ENCODE results near the gene PAK2. TPM values are rescaled to one million over a fixed set of nuclear protein-coding genes. Genes with fewer than 3 reads are reported as not detected.

PAK2 gene
- polyA plus RNA-seq, 1 of the 3 experiments (the other 2 are of a cell fraction) = 27.9 TPM

DNA sequence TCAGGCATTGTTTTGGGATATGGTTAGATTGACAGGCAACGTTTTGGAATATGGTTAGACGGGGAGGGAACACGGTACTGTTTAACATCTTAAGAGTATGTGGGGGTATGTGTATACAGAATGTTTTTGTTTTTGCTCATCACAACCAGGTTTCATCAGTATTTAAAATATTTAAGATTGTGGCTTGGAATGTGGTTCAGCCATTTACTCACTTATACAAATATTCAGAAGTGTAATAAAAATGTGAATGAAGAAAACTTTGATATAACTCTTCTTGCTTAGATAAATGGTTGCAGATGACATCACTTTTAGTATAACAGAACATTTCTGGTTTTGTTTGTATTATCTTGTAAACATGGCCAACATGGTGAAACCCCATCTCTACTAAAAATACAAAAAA, 3.9 kb upstream of the PAK2 start:
- Histone ChIP-seq H3K9me3 (peaks cover 5% of the 10 kb centered on the region; the same call in 1 of the 2 replicates), H3K9me2 (no peaks in the 10 kb centered on the region), H3K36me3 (replicated peaks in 1 of 2; ENCODE audit: control insufficient read depth in 1 of 2, insufficient read depth in 2 of 2, low read length in 1 of 2) (peaks cover 0 to 24% of the 10 kb centered on the region in 2 experiments), H3K27ac (ENCODE audit: low read depth in 2 of 2, low read length in 1 of 2) (no peak overlapping the region), H3K4me1 (ENCODE audit: control insufficient read depth in 1 of 2, insufficient read depth in 2 of 2, low read depth in 1 of 2, low read length in 1 of 2) (no peaks in the 10 kb centered on the region), H3K27me3 (ENCODE audit: insufficient read depth) (no peaks in the 10 kb centered on the region), H3F3A (replicated peaks; ENCODE audit: insufficient read depth) (peaks cover 14% of the 10 kb centered on the region), H3K4me3 (ENCODE audit: low read depth in 2 of 2, low read length in 1 of 2) (no peak overlapping the region), H3K9ac (no peak overlapping the region), H2AFZ (ENCODE audit: low read depth) (no peak overlapping the region), H4K20me1 (ENCODE audit: insufficient read depth) (no peaks in the 10 kb centered on the region), H3K4me2 (no peak overlapping the region), H3K79me2 (ENCODE audit: insufficient read depth) (peaks cover 10% of the 10 kb centered on the region)
- DNase-seq = no peak
- TF ChIP-seq NFIC (IDR thresholded peaks at IDR 0.05; ENCODE audit: borderline replicate concordance) = no peak
- no peak for TF ChIP-seq EZH2phosphoT487 (IDR thresholded peaks at IDR 0.05; ENCODE audit: borderline replicate concordance, low read depth)
- TF ChIP-seq YY1 (IDR thresholded peaks at IDR 0.05; ENCODE audit: low read depth) = no peak
- TF ChIP-seq GATA2 (CRISPR knock-in tag; IDR thresholded peaks at IDR 0.05) = no peak
- TF ChIP-seq, protein P1, sequence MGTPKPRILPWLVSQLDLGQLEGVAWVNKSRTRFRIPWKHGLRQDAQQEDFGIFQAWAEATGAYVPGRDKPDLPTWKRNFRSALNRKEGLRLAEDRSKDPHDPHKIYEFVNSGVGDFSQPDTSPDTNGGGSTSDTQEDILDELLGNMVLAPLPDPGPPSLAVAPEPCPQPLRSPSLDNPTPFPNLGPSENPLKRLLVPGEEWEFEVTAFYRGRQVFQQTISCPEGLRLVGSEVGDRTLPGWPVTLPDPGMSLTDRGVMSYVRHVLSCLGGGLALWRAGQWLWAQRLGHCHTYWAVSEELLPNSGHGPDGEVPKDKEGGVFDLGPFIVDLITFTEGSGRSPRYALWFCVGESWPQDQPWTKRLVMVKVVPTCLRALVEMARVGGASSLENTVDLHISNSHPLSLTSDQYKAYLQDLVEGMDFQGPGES (IDR thresholded peaks at IDR 0.05; ENCODE audit: low read depth, low read length) = no peak
- TF ChIP-seq POLR2AphosphoS5 (IDR thresholded peaks at IDR 0.05; ENCODE audit: low read depth, low read length) = no peak
- TF ChIP-seq FOXJ3 (CRISPR knock-in tag; IDR thresholded peaks at IDR 0.05) = no peak
- TF ChIP-seq, protein P2, sequence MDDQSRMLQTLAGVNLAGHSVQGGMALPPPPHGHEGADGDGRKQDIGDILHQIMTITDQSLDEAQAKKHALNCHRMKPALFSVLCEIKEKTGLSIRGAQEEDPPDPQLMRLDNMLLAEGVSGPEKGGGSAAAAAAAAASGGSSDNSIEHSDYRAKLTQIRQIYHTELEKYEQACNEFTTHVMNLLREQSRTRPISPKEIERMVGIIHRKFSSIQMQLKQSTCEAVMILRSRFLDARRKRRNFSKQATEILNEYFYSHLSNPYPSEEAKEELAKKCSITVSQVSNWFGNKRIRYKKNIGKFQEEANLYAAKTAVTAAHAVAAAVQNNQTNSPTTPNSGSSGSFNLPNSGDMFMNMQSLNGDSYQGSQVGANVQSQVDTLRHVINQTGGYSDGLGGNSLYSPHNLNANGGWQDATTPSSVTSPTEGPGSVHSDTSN (IDR thresholded peaks at IDR 0.05) = no peak
- no peak for TF ChIP-seq NRF1 (IDR thresholded peaks at IDR 0.05; ENCODE audit: low read depth, low read length)
- TF ChIP-seq TAF1 (IDR thresholded peaks at IDR 0.05; ENCODE audit: borderline replicate concordance, low read depth, low read length) = no peak
- TF ChIP-seq, protein P3, sequence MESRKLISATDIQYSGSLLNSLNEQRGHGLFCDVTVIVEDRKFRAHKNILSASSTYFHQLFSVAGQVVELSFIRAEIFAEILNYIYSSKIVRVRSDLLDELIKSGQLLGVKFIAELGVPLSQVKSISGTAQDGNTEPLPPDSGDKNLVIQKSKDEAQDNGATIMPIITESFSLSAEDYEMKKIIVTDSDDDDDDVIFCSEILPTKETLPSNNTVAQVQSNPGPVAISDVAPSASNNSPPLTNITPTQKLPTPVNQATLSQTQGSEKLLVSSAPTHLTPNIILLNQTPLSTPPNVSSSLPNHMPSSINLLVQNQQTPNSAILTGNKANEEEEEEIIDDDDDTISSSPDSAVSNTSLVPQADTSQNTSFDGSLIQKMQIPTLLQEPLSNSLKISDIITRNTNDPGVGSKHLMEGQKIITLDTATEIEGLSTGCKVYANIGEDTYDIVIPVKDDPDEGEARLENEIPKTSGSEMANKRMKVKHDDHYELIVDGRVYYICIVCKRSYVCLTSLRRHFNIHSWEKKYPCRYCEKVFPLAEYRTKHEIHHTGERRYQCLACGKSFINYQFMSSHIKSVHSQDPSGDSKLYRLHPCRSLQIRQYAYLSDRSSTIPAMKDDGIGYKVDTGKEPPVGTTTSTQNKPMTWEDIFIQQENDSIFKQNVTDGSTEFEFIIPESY (IDR thresholded peaks at IDR 0.05; ENCODE audit: borderline replicate concordance, low read depth) = no peak
- TF ChIP-seq, protein P4, sequence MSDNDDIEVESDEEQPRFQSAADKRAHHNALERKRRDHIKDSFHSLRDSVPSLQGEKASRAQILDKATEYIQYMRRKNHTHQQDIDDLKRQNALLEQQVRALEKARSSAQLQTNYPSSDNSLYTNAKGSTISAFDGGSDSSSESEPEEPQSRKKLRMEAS (IDR thresholded peaks at IDR 0.05; ENCODE audit: low read depth) = no peak
- no peak for TF ChIP-seq RAD21 (IDR thresholded peaks at IDR 0.05; ENCODE audit: low read length)
- no peak for TF ChIP-seq RCOR1 (IDR thresholded peaks at IDR 0.05; ENCODE audit: low read length)
- no peak for TF ChIP-seq FOXM1 (IDR thresholded peaks at IDR 0.05; ENCODE audit: low read depth)
- TF ChIP-seq FOSL2 (IDR thresholded peaks at IDR 0.05; ENCODE audit: borderline replicate concordance, low read depth) = no peak
- no peak for TF ChIP-seq TCF12 (IDR thresholded peaks at IDR 0.05)
- TF ChIP-seq, protein P5, sequence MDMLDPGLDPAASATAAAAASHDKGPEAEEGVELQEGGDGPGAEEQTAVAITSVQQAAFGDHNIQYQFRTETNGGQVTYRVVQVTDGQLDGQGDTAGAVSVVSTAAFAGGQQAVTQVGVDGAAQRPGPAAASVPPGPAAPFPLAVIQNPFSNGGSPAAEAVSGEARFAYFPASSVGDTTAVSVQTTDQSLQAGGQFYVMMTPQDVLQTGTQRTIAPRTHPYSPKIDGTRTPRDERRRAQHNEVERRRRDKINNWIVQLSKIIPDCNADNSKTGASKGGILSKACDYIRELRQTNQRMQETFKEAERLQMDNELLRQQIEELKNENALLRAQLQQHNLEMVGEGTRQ (IDR thresholded peaks at IDR 0.05; ENCODE audit: borderline replicate concordance, low read depth, low read length) = no peak
- TF ChIP-seq CHD2 (IDR thresholded peaks at IDR 0.05; ENCODE audit: low read length, partially characterized antibody) = no peak
- ChIA-PET CTCF (no interaction called here), POLR2A (interaction anchor here (0.7 kb wide), 1 partner anchor 105 kb away, joined by 5 read pairs; no protein-coding TSS in a partner anchor)
- WGBS (ENCODE audit: low lambda C conversion rate) = 89% methylated on average over 3 of the region's 3 CpGs
